Measurements from ENCODE around the gene DDR2. TPM values are rescaled to one million over a fixed set of nuclear protein-coding genes. Genes with fewer than 3 reads are reported as not detected.
"Not testable (repeated sequence)": the region's sequence is repeated elsewhere in the genome, so short reads cannot be mapped to it uniquely, and the experiment has no call there.

The DDR2 gene
- total RNA-seq, 1 experiment from 2014 or later: 37.5 TPM

GRCh38 chr1:162734047-162734446, 101.8 kb downstream of the DDR2 start:
- in situ Hi-C loops (cut with HindIII; ENCODE audit: low sequenced_read_pairs): no loop called here
- DNase-seq (ENCODE audit: low spot score): no peak

GRCh38 chr1:162736184-162736583, 103.9 kb downstream of the DDR2 start:
- DNase-seq (ENCODE audit: low spot score): no peak
- in situ Hi-C loops (cut with HindIII; ENCODE audit: low sequenced_read_pairs): no loop called here

DNA sequence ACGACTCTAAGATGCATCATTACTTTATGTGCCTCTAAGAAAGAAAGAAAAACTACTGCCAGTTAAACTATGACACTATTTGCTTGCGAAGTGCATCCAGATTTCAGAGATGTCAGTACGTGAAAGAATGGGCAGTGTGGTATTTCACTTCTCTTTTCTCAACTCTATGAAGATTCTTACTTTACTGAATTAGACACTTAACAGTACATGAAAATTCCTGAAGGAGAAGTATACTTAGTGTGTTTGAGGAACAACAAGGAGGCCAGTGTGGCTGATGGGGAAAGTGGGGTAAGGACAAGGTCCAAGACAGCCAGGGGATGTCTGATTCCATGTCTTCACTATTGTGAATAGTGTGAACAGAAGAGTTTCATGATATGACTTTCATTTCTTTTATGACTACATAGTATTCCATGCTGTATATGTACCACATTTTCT, 104.4 kb downstream of the DDR2 start:
- in situ Hi-C loops (cut with HindIII; ENCODE audit: low sequenced_read_pairs): no loop called here
- DNase-seq (ENCODE audit: low spot score): no peak

DNA sequence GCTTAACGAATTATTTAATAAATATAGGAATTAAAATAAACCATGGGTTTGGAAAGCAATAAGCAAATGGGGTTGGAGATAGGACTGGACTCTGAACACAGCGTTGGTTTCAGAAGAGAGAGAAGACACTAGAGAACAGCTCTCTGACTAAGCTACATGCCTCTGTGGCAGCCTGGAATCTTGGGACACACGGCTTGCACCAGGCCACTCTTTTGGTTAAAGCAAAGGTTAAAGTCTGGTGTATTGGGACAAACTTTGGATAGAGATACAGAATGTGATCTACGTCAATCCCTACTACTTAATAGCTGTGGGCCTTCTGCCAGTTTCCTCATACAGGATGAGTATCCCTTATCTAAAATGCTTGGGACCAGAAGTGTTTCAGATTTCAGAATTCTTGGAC, 108.5 kb downstream of the DDR2 start:
- DNase-seq (ENCODE audit: low spot score): no peak
- in situ Hi-C loops (cut with HindIII; ENCODE audit: low sequenced_read_pairs): no loop called here

DNA sequence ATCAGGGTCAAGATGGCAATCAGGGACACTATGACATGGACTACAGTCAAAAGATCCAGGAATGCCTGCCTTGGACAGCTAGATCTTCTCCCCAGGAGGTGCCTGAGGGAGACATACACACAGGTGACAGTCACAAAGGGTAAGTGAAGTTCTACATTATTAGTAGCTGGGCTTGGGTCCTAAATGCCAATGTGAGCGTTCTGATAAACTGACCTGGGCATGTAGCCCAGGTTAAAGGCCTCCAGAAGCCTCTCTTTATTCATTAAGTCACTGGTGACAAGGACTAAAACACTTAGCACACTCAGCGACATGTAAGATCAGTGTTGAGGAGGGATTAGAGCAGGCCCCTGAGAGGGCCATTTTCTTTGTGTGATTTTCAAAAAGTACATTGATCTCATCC, 109.3 kb downstream of the DDR2 start:
- in situ Hi-C loops (cut with HindIII; ENCODE audit: low sequenced_read_pairs): no loop called here

GRCh38 chr1:162746264-162746942, 114.1 kb downstream of the DDR2 start:
- in situ Hi-C loops (cut with HindIII; ENCODE audit: low sequenced_read_pairs); DNase-seq (ENCODE audit: low spot score): not testable (repeated sequence)

More for the DNA sequence above, 109.3 kb downstream of the DDR2 start:
- no peak for DNase-seq (ENCODE audit: low spot score)

GRCh38 chr1:162753001-162753658, 120.9 kb downstream of the DDR2 start:
- DNase-seq (ENCODE audit: low spot score): no peak
- in situ Hi-C loops (cut with HindIII; ENCODE audit: low sequenced_read_pairs): no loop called here

GRCh38 chr1:162753998-162754585, 121.8 kb downstream of the DDR2 start:
- in situ Hi-C loops (cut with HindIII; ENCODE audit: low sequenced_read_pairs): no loop called here
- DNase-seq (ENCODE audit: low spot score): no peak

DNA sequence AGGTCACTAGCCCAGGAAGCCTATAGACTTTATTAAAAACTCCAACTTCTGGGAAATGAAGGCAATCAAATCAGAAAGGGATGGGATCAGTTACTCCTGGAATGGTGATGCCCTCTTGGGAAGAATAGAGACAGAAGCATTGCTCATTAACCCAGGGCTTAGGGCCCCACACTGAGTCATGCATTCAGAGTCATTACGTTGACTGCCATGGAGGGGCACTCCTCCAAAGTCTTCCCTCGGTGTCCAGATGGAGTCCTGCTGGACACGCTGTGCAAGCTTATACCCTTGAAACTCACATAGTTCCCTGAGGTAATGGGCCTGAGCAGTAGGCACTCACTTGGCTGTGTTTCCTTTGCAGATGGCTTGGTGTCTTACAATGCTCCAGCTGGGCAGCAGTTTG, 123.0 kb downstream of the DDR2 start:
- DNase-seq (ENCODE audit: low spot score): peak; percentile 38
- in situ Hi-C loops (cut with HindIII; ENCODE audit: low sequenced_read_pairs): no loop called here

- in situ Hi-C loops (cut with HindIII; ENCODE audit: low sequenced_read_pairs): no loop called here
- DNase-seq (ENCODE audit: low spot score): no peak
Observed at GRCh38 chr1:162756523-162756922, 124.3 kb downstream of the DDR2 start.

DNA sequence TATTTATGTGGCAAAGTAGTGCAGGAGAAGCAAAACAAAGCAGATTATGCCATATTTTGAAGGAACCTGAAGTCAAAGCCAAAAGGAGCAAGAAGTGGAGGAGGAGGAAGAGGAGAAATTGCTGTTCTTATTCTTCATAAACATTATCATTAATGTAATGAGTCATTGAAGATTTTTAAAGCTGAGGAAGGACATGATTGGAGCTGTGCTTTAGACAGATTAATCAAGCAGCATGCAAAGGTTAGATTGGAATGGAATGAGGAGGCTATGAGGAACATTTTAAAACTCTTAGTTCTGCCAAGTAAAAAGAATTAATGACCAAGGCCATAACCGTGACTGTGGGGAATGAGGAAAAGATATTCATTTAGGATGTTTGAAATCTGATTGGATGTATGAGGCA, 125.2 kb downstream of the DDR2 start:
- no peak for DNase-seq (ENCODE audit: low spot score)
- in situ Hi-C loops (cut with HindIII; ENCODE audit: low sequenced_read_pairs): no loop called here

- in situ Hi-C loops (cut with HindIII; ENCODE audit: low sequenced_read_pairs): no loop called here
- DNase-seq (ENCODE audit: low spot score): no peak
Observed at GRCh38 chr1:162765788-162766187, 133.5 kb downstream of the DDR2 start.

- in situ Hi-C loops (cut with HindIII; ENCODE audit: low sequenced_read_pairs): no loop called here
- no peak for DNase-seq (ENCODE audit: low spot score)
Observed at GRCh38 chr1:162772571-162773154, 140.4 kb downstream of the DDR2 start.

- in situ Hi-C loops (cut with HindIII; ENCODE audit: low sequenced_read_pairs): no loop called here
- no peak for DNase-seq (ENCODE audit: low spot score)
Observed at GRCh38 chr1:162774007-162774406, 141.7 kb downstream of the DDR2 start.

- DNase-seq (ENCODE audit: low spot score): no peak
- in situ Hi-C loops (cut with HindIII; ENCODE audit: low sequenced_read_pairs): no loop called here
Observed at GRCh38 chr1:162779043-162779442, 146.8 kb downstream of the DDR2 start.

DNA sequence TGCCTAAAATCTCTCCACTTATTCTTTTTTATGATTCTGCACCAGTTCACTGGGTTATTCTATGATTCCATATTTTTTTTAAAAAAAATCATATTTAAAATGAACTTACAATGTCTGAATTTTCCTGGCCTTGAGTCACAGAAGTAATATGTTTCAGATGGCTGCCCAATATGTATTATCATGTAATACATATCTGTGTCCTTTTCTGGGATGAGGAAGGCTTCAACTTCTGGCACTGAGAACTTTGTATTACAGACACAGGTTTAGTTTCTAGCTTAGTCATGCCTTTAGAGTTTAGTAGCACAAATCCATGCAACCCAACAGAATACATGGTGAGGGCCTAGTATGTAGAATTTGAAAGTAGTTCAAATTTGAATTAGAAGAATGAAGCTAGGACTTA, 150.4 kb downstream of the DDR2 start:
- no peak for DNase-seq (ENCODE audit: low spot score)
- in situ Hi-C loops (cut with HindIII; ENCODE audit: low sequenced_read_pairs): no loop called here

DNA sequence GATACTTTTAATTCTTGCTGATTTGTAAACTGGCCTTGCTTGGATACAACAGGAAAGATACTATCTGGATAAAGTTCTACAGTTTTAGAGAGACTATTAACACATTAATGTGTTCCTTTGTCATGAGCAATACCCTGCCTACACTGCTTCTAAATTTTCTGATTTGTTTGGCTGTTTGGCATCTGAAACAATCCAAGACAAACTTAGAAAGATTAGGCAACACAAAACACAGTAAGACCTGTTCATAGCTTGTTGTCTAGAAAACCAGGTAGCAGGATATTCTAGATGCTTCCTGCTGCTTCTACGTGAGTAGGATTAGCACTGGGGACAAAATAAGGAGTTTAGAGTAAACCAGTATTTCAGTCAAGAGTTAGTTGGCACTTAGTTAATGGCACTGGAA, 152.7 kb downstream of the DDR2 start:
- DNase-seq (ENCODE audit: low spot score); in situ Hi-C loops (cut with HindIII; ENCODE audit: low sequenced_read_pairs): not testable (repeated sequence)

GRCh38 chr1:162788783-162789182, 156.5 kb downstream of the DDR2 start:
- DNase-seq (ENCODE audit: low spot score); in situ Hi-C loops (cut with HindIII; ENCODE audit: low sequenced_read_pairs): not testable (repeated sequence)

DNA sequence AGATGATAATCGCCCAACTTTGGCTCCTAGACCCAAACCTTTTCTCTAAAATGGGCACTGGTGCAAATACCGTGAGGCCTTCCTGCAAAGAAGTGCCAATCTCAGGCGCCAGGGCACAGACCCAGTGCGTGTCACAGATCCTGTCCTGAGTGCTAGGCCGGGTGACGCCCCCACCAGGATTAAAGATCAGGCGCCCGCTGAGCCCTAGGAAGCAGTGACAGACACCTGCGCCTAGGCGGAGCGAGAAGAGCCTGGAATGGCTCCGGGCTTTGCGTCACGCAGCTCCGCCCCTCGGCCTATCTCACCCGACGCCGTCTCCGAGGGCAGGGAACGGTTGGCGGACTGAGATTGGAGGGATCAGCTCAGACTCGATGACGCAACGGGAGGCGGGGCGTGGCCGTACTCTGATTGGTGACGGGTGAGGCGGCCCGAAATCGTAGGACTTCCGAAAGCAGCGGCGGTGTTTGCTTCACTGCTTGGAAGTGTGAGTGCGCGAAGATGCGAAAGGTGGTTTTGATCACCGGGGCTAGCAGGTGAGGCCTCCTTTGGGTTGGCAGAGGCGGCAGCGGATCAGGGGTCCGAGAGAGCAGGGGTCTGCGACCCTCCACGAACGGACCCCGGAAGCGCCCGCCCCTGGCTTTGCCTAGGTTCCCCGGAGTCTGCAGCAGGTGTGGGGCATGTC, 158.2 kb downstream of the DDR2 start, which contains the start of gene HSD17B7:
Gene HSD17B7, plus strand, starts transcription at position 400 of the 682 bp plus-strand sequence. Its CDS starts 99 bp downstream, at position 499.
- in situ Hi-C loops (cut with HindIII; ENCODE audit: low sequenced_read_pairs): not testable (repeated sequence)
- DNase-seq (ENCODE audit: low spot score): peak; percentile 85

Data from G401 (cell line).